ENCODE measurements around the gene FOXN1. TPM values are rescaled to one million over a fixed set of nuclear protein-coding genes. Genes with fewer than 3 reads are reported as not detected.

Gene FOXN1
- total and polyA plus RNA-seq, 2 of the 13 experiments (the other 11 are each of a cell fraction or from before 2014, with no cell fraction given): 0.01 TPM; not detected in 1

DNA sequence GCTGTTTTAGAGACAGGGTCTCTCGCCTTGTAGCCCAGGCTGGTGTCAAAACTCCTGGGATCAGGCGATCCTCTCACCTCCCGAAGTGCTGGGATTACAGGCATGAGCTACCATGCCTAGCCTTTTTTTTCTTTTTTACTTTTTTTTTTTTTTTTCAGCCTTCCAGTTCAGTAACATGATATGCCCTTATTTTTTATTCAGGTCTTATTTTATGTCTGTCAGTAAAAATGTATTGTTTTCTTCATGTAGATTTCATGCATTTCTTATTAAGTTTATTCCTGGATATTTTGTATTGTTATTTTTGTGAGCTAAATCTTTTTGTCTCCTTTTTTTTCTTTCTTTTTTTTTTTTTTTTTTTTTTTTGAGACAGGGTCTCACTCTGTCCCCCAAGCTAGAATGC, 2.7 kb upstream of the FOXN1 start (continued):
- TF ChIP-seq, protein P1, sequence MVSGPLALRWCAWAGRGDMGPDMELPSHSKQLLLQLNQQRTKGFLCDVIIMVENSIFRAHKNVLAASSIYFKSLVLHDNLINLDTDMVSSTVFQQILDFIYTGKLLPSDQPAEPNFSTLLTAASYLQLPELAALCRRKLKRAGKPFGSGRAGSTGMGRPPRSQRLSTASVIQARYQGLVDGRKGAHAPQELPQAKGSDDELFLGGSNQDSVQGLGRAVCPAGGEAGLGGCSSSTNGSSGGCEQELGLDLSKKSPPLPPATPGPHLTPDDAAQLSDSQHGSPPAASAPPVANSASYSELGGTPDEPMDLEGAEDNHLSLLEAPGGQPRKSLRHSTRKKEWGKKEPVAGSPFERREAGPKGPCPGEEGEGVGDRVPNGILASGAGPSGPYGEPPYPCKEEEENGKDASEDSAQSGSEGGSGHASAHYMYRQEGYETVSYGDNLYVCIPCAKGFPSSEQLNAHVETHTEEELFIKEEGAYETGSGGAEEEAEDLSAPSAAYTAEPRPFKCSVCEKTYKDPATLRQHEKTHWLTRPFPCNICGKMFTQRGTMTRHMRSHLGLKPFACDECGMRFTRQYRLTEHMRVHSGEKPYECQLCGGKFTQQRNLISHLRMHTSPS (CRISPR knock-in tag; IDR thresholded peaks at IDR 0.05; ENCODE audit: low read depth): no peak
- TF ChIP-seq, protein P2, sequence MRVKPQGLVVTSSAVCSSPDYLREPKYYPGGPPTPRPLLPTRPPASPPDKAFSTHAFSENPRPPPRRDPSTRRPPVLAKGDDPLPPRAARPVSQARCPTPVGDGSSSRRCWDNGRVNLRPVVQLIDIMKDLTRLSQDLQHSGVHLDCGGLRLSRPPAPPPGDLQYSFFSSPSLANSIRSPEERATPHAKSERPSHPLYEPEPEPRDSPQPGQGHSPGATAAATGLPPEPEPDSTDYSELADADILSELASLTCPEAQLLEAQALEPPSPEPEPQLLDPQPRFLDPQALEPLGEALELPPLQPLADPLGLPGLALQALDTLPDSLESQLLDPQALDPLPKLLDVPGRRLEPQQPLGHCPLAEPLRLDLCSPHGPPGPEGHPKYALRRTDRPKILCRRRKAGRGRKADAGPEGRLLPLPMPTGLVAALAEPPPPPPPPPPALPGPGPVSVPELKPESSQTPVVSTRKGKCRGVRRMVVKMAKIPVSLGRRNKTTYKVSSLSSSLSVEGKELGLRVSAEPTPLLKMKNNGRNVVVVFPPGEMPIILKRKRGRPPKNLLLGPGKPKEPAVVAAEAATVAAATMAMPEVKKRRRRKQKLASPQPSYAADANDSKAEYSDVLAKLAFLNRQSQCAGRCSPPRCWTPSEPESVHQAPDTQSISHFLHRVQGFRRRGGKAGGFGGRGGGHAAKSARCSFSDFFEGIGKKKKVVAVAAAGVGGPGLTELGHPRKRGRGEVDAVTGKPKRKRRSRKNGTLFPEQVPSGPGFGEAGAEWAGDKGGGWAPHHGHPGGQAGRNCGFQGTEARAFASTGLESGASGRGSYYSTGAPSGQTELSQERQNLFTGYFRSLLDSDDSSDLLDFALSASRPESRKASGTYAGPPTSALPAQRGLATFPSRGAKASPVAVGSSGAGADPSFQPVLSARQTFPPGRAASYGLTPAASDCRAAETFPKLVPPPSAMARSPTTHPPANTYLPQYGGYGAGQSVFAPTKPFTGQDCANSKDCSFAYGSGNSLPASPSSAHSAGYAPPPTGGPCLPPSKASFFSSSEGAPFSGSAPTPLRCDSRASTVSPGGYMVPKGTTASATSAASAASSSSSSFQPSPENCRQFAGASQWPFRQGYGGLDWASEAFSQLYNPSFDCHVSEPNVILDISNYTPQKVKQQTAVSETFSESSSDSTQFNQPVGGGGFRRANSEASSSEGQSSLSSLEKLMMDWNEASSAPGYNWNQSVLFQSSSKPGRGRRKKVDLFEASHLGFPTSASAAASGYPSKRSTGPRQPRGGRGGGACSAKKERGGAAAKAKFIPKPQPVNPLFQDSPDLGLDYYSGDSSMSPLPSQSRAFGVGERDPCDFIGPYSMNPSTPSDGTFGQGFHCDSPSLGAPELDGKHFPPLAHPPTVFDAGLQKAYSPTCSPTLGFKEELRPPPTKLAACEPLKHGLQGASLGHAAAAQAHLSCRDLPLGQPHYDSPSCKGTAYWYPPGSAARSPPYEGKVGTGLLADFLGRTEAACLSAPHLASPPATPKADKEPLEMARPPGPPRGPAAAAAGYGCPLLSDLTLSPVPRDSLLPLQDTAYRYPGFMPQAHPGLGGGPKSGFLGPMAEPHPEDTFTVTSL (CRISPR knock-in tag; IDR thresholded peaks at IDR 0.05; ENCODE audit: borderline replicate concordance): no peak

DNA sequence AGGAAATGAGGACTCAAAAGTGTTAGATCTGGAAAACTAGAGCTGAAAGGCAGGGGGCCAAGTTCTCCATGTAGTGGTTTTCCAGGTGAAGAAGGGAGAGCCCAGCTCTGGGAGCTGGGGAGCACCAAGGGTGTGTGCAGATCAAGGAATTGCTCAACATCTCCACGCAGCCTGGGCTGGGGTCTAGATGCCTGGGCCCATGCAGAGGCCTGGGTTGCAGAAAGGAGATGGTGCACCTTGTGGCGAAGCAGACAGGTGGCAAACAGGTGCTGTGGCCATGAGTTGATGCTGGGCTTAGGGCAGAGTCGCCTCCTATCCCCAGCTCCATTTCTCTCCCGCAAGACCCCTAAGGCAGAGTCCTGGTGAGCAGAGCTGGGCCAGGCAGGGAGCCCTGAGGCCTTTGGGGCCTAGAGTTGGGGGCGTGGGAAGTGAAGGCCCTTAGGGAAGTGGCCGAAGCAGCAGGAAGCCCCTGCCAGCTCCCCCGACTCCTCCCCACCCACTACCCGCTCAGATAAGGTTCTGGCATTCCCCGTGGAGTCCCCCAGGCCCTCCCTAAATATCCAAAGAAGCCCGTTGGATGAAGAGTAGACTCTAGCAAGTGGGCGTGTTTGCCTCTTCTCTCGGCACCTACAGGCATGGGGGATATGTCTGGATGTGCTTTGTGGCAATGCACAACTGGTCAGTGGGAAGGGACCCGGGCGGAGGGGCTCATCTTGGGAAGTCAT, 777 bp downstream of the FOXN1 start:
- WGBS (ENCODE audit: low lambda C conversion rate): 39% methylated on average over 10 of the region's 14 CpGs
- ChIA-PET CTCF (ENCODE audit: low intra/inter-chr PET ratio, low total read pairs) (no interaction called here), POLR2A (no interaction called here)
- no peak overlapping the region for H3K9ac ChIP-seq (ENCODE audit: insufficient read depth, low read depth, low read length)
- TF ChIP-seq ZNF121 (CRISPR knock-in tag; IDR thresholded peaks at IDR 0.05) (0 out of 2 replicates have a peak, but pooled peaks have one; percentile 56), SMC3 (IDR thresholded peaks at IDR 0.05; ENCODE audit: low read length) (no peak)
- no peak overlapping the region for H3K4me3 ChIP-seq (replicated peaks in 1 of 3; ENCODE audit: insufficient read depth in 1 of 3, low read depth in 2 of 3, low read length in 3 of 3)
- BruUV-seq (replicated peaks): no TSS peak
- no peak for ATAC-seq
- H3K36me3 ChIP-seq (replicated peaks in 1 of 2; ENCODE audit: control insufficient read depth in 1 of 2, insufficient read depth in 2 of 2, low read length in 2 of 2): no peaks in the 10 kb centered on the region
- H3K79me2 ChIP-seq (ENCODE audit: insufficient read depth, low read length): no peaks in the 10 kb centered on the region
- no peaks in the 10 kb centered on the region for H3K9me3 ChIP-seq (ENCODE audit: low read length)
- H2AFZ ChIP-seq (ENCODE audit: low read length): no peak overlapping the region
- DNase-seq (ENCODE audit: low spot score): no peak
- in situ Hi-C loops (cut with HindIII; ENCODE audit: extremely low pct_ligation_motif_present, low pct_unique_long_range_greater_than_20kb): no loop called here
- no peak overlapping the region for H3K27ac ChIP-seq (ENCODE audit: extremely low read length, insufficient read depth, low read length)
- no peaks in the 10 kb centered on the region for H3K4me1 ChIP-seq (ENCODE audit: insufficient read depth, low read length)
- FAIRE-seq: no peak
- no peak overlapping the region for H3K4me2 ChIP-seq (ENCODE audit: low read depth, low read length)
- no peaks in the 10 kb centered on the region for H4K20me1 ChIP-seq (ENCODE audit: insufficient read depth, low read length)
- intact Hi-C loops (cut with micrococcal nuclease; ENCODE audit: unreplicated experiment): no loop called here
- peaks cover 9 to 68% of the 10 kb centered on the region in 2 experiments; a peak in 4 of 5 replicates for H3K27me3 ChIP-seq (ENCODE audit: control insufficient read depth in 1 of 2, insufficient read depth in 2 of 2, low read length in 2 of 2)

Data from HepG2 (cell line).